Glutamatergic neuron (in vitro differentiated cells): ENCODE data around the gene RNF39. TPM values are rescaled to one million over a fixed set of nuclear protein-coding genes. Genes with fewer than 3 reads are reported as not detected.

Source experiments
- DNase-seq: peaks from one replicate; pipeline ENCODE4 v3.0.0; 2022
- H3K27ac Mint-ChIP-seq: one replicate; pipeline ENCODE4 v1.8.0; 2020; ENCODE audit warnings: mild to moderate bottlenecking, mixed read lengths, inconsistent platforms; ENCODE audit not compliant: unreplicated experiment
- H3K27me3 Mint-ChIP-seq: one replicate; pipeline ENCODE4 v1.8.0; 2020; ENCODE audit warnings: mild to moderate bottlenecking, moderate library complexity, mixed read lengths, inconsistent platforms; ENCODE audit not compliant: unreplicated experiment
- H3K36me3 Mint-ChIP-seq: one replicate; pipeline ENCODE4 v1.8.0; 2020; ENCODE audit warnings: mild to moderate bottlenecking, mixed read lengths, inconsistent platforms; ENCODE audit not compliant: unreplicated experiment
- H3K4me1 Mint-ChIP-seq: one replicate; pipeline ENCODE4 v1.8.0; 2020; ENCODE audit warnings: mild to moderate bottlenecking, low read depth, mixed read lengths, inconsistent platforms; ENCODE audit not compliant: unreplicated experiment
- H3K4me3 Mint-ChIP-seq: one replicate; pipeline ENCODE4 v1.8.0; 2020; ENCODE audit warnings: mild to moderate bottlenecking, mixed read lengths, inconsistent platforms; ENCODE audit not compliant: unreplicated experiment
- H3K9me3 Mint-ChIP-seq: one replicate; pipeline ENCODE4 v1.8.0; 2020; ENCODE audit warnings: mild to moderate bottlenecking, moderate library complexity, mixed read lengths, inconsistent platforms; ENCODE audit not compliant: unreplicated experiment
- total RNA-seq: library from RNA; stranded (reverse); fragmentation: NEBNext Ultra II Directional; extraction: Animal tissue kit (Norgen Biotek cat#: 25700); gene quantifications from one replicate; pipeline ENCODE4 v1.2.1, GENCODE V29; 2021; ENCODE audit not compliant: unreplicated experiment
- TF ChIP-seq, protein P1 (sequence below): fragments of 200-600 bp; sonication (generic); IDR thresholded peaks from one replicate; pipeline ENCODE4 v1.5.0; 2021; ENCODE audit not compliant: partially characterized antibody, unreplicated experiment

Gene RNF39
- total RNA-seq, 1 donor from 2014 or later, result not detected

DNA sequence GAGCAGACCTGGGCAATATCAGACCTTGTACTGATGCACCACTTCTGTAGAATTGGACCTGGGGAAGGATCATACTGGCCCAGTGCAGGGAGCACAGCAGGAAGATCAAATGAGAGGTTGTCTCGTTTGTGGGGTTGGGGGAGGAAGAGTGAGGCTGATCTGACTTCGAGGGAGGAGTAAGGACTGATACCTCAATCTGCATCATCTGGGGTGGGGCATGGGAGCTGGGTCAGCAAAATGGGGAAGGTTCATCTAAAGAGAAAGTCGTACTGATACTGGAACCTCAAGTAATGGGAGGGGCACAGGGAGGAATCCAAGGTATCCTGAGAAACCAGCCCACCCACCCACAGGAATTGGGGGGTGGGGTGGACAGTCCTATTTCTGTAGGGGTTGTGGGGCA is 3.7 kb downstream of the RNF39 start:
- Mint-ChIP-seq H3K27me3 (peaks cover 30% of the 10 kb centered on the region), H3K36me3 (peaks cover 17% of the 10 kb centered on the region), H3K27ac (no peak overlapping the region), H3K9me3 (peaks cover 15% of the 10 kb centered on the region), H3K4me1 (peaks cover 18% of the 10 kb centered on the region), H3K4me3 (peak overlapping the region; percentile 43)
- DNase-seq, result no peak
- TF ChIP-seq, protein P1, sequence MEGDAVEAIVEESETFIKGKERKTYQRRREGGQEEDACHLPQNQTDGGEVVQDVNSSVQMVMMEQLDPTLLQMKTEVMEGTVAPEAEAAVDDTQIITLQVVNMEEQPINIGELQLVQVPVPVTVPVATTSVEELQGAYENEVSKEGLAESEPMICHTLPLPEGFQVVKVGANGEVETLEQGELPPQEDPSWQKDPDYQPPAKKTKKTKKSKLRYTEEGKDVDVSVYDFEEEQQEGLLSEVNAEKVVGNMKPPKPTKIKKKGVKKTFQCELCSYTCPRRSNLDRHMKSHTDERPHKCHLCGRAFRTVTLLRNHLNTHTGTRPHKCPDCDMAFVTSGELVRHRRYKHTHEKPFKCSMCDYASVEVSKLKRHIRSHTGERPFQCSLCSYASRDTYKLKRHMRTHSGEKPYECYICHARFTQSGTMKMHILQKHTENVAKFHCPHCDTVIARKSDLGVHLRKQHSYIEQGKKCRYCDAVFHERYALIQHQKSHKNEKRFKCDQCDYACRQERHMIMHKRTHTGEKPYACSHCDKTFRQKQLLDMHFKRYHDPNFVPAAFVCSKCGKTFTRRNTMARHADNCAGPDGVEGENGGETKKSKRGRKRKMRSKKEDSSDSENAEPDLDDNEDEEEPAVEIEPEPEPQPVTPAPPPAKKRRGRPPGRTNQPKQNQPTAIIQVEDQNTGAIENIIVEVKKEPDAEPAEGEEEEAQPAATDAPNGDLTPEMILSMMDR, result no peak

DNA sequence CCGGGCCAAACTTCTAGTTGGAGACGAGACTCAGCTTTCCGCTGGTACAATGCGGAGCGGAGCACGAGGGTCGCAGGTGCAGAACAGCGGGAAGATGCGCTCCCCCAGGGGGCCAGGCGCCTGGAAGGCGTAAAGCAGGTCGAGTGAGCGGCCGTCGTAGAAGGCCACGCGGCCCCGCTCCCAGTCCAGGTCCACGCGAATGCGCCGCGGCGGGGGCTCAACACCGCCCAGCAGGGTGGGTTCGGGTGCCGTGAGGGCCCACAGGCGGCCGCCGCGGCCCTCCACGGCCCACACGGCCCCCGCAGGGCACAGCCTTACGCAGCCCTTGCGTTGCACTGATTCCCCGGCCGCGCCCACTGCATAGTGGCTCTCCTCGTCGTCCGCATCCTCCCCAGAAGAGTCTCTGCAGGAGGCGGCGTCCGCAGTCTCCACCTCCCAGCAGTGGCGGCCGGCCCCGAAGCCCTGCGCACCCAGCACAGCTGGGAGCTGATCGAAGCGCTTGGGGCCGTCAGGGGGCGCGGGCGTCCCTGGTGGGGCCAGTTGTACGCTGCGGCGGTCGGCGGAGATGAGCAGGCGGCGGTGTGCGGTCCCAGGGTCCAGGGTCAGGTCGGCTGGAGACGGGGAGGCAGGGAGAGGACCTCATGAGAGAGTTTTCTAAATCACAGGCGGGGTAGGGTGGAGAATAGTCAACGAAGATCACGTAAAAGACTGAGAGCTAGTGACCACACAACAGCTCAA is 4.3 kb downstream of the RNF39 start:
- peaks cover 17% of the 10 kb centered on the region for H3K36me3 Mint-ChIP-seq
- TF ChIP-seq, protein P1, result no peak
- H3K4me1 Mint-ChIP-seq, result peaks cover 19% of the 10 kb centered on the region
- no peak overlapping the region for H3K27ac Mint-ChIP-seq
- peak; percentile 66 for DNase-seq
- peaks cover 17% of the 10 kb centered on the region for H3K9me3 Mint-ChIP-seq
- peaks cover 29% of the 10 kb centered on the region for H3K27me3 Mint-ChIP-seq
- peak overlapping the region; percentile 75 for H3K4me3 Mint-ChIP-seq

DNA sequence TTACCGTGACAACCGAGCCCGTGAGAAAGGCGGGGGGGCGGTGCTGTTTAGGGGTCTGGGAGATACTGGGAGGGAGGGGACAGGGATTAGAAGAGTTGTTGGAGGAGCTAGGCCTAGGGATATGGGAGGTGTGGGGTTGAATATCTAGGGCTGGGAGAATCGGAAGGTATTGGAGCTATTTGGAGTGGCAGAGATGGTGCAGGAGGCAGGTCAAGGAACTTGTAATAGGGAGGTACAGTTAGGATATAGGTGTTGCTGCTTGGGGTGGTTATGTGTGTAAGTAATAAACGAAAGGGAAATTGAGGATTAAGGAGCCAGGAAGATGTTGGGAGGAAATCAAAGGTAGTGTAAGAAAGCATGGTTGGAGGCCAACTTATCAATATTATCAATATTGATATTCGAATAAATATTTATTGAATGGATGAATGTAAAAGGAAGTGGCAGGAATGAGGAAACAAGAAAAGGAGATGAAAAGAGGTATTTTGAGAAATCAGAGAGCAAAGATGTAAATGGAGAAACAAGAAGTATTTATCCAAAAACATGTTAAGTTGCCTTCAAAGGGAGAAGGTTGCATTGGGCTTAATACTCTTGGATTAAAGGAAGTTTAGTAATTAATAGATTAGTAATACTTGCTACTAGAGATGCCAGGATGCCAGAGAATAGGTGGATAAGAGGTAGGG is 8.0 kb downstream of the RNF39 start:
- H3K36me3 Mint-ChIP-seq, result peaks cover 17% of the 10 kb centered on the region
- H3K4me1 Mint-ChIP-seq, result peaks cover 20% of the 10 kb centered on the region

DNA sequence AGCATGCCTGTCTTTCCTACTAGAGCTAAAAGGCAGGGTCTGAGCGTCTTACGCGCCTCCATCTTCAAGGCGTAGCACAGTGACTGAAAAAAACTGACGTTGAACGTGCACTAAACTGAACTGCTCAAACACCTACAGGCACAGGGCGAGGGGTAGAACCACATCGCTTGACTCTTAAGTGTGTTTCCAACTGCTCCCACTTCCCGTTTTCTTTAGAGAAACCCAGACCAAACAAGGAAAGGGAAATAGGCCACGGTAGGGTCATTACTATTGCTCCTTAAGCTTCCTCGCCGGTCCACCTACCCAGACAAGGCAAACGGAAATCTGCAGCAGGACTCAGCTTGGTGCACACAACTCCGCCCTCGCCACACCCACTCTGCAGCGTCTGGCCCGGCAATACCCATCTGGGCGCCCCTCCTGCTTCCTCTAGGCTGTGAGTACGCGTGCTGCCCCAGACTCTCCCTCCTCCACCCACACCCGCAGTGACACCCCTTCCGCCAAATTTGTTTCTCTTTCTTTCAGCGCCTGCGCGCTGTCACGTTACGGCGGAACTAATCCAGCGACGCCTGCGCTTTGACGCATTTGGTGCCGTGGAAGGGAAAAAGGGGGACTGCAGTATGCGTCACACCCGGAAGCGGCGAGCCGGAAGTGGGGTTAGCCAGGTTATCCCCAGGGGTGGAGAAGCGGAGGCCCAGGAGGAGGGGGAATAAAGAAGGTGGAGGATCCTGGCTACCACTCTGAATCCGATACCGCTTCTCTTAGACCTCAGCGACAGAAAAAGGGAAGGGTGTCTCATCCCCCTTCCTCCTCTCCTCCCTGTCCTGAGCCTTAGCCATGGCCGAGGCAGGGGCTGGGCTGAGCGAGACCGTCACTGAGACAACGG is 8.8 kb downstream of the RNF39 start, which contains the start of gene PPP1R11:
Gene PPP1R11, plus strand, starts transcription at position 622 of the 883 bp plus-strand sequence. Its CDS starts 213 bp downstream, at position 835.
- Mint-ChIP-seq H3K9me3 (peaks cover 12% of the 10 kb centered on the region), H3K4me1 (peaks cover 20% of the 10 kb centered on the region), H3K27me3 (peaks cover 13% of the 10 kb centered on the region), H3K27ac (peak within 1 kb of the TSS; percentile 98), H3K36me3 (peaks cover 11% of the 10 kb centered on the region), H3K4me3 (peak within 1 kb of the TSS; percentile 93)
- DNase-seq, result peak; percentile 94
- TF ChIP-seq, protein P1, result no peak

More for the DNA sequence above, 8.0 kb downstream of the RNF39 start:
- peak; percentile 86 for DNase-seq
- peak overlapping the region; percentile 98 for H3K27ac Mint-ChIP-seq
- peak overlapping the region; percentile 93 for H3K4me3 Mint-ChIP-seq
- peaks cover 21% of the 10 kb centered on the region for H3K27me3 Mint-ChIP-seq
- peaks cover 12% of the 10 kb centered on the region for H3K9me3 Mint-ChIP-seq
- TF ChIP-seq, protein P1, result no peak
